IMR-90 (cell line): ENCODE data around the gene TMTC1. TPM values are rescaled to one million over a fixed set of nuclear protein-coding genes. Genes with fewer than 3 reads are reported as not detected.
A peak's percentile ranks its signal among the peaks of the same experiment; 100 is the strongest.

ENCODE experiments used
- ATAC-seq: fragments of 200-7000 bp; cut with Tn5 transposase; 2 replicates; pipeline ENCODE4 v1.9.1; 2020; ENCODE audit warnings: low read depth, mild to moderate bottlenecking, moderate library complexity
- BruUV-seq: library from RNA; stranded (reverse); fragments of 400-500 nt; replicated peaks from 2 replicates; lab custom pipeline; 2021; lab: Mats Ljungman, UMichigan
- CTCF ChIA-PET: fragments of 300-600 bp; formaldehyde crosslinking; extraction: SDS; loops from one replicate; lab custom pipeline; 2021; ENCODE audit warnings: antibody characterized with exemption; lab: Yijun Ruan, JAX
- POLR2A ChIA-PET: fragments of 300-600 bp; sonication (Branson Sonifier 250); formaldehyde crosslinking; loops from one replicate; lab custom pipeline; 2022; ENCODE audit warnings: antibody characterized with exemption; ENCODE audit not compliant: unreplicated experiment; lab: Charles Lee
- DNase-seq: peaks from one replicate; pipeline ENCODE4 v3.0.0; 2013
- H2AFZ ChIP-seq: replicated peaks from 2 replicates; pipeline ENCODE3; 2013; ENCODE audit warnings: low read length, mild to moderate bottlenecking; ENCODE audit not compliant: poor library complexity
- H2AK5ac ChIP-seq: 2 replicates; pipeline ENCODE4 v1.6.1; 2013; ENCODE audit warnings: low read depth, low read length, inconsistent platforms
- H2AK9ac ChIP-seq: replicated peaks from 2 replicates; pipeline ENCODE3; 2013; ENCODE audit warnings: mild to moderate bottlenecking, low read depth, low read length, moderate library complexity; ENCODE audit not compliant: poor library complexity
- H2BK120ac ChIP-seq: 2 replicates; pipeline ENCODE4 v1.6.1; 2013; ENCODE audit warnings: low read depth, low read length, inconsistent platforms
- H2BK15ac ChIP-seq: 3 replicates; pipeline ENCODE4 v1.6.1; 2013; ENCODE audit warnings: low read depth, low read length, inconsistent platforms
- H2BK20ac ChIP-seq: 2 replicates; pipeline ENCODE4 v1.6.1; 2013; ENCODE audit warnings: low read depth, mild to moderate bottlenecking, inconsistent platforms, low read length, moderate library complexity
- H2BK5ac ChIP-seq: 2 replicates; pipeline ENCODE4 v1.6.1; 2013; ENCODE audit warnings: mild to moderate bottlenecking, low read depth, low read length, inconsistent platforms; ENCODE audit not compliant: poor library complexity, severe bottlenecking
- H3K14ac ChIP-seq: replicated peaks from 2 replicates; pipeline ENCODE4 v1.6.1; 2013; ENCODE audit warnings: low read depth, low read length, inconsistent platforms
- H3K18ac ChIP-seq: 2 replicates; pipeline ENCODE4 v1.6.1; 2013; ENCODE audit warnings: low read depth, low read length, control low read depth
- H3K23ac ChIP-seq: 2 replicates; pipeline ENCODE4 v1.6.1; 2013; ENCODE audit warnings: low read depth, low read length, inconsistent platforms
- H3K27ac ChIP-seq: 2 replicates; pipeline ENCODE4 v1.5.1; 2013; ENCODE audit warnings: mild to moderate bottlenecking, control low read depth, low read length; ENCODE audit not compliant: insufficient read depth
- H3K27me3 ChIP-seq: 2 replicates; pipeline ENCODE4 v1.6.1; 2013; ENCODE audit warnings: low read length; ENCODE audit not compliant: control insufficient read depth, insufficient read depth
- H3K36me3 ChIP-seq: 2 replicates; pipeline ENCODE4 v1.6.1; 2013; ENCODE audit warnings: low read length, mixed read lengths; ENCODE audit not compliant: control insufficient read depth, insufficient read depth
- H3K4ac ChIP-seq: 2 replicates; pipeline ENCODE4 v1.6.1; 2013; ENCODE audit warnings: low read depth, low read length, inconsistent platforms
- H3K4me1 ChIP-seq: 2 replicates; pipeline ENCODE4 v1.6.1; 2013; ENCODE audit warnings: low read length, mixed read lengths; ENCODE audit not compliant: control insufficient read depth, insufficient read depth
- H3K4me2 ChIP-seq: 2 replicates; pipeline ENCODE4 v1.6.1; 2013; ENCODE audit warnings: low read depth, mild to moderate bottlenecking, control low read depth, low read length, moderate library complexity
- H3K4me3 ChIP-seq: 2 replicates; pipeline ENCODE4 v1.5.1; 2013; ENCODE audit warnings: low read depth, mild to moderate bottlenecking, control low read depth, low read length, moderate library complexity; ENCODE audit not compliant: insufficient read depth
- H3K56ac ChIP-seq: 2 replicates; pipeline ENCODE4 v1.6.1; 2013; ENCODE audit warnings: low read length, inconsistent platforms; ENCODE audit not compliant: insufficient read depth; ENCODE audit errors: extremely low read depth
- H3K79me1 ChIP-seq, 2 experiments: 2 replicates each; pipeline ENCODE4 v1.6.1; 2013; ENCODE audit warnings: low read length in 2 of 2, inconsistent platforms in 1 of 2, low read depth in 1 of 2
- H3K9ac ChIP-seq: 2 replicates; pipeline ENCODE4 v1.6.1; 2013; ENCODE audit warnings: low read depth, low read length, control low read depth
- H3K9me1 ChIP-seq: 2 replicates; pipeline ENCODE4 v1.6.1; 2013; ENCODE audit warnings: low read length, inconsistent platforms; ENCODE audit not compliant: insufficient read depth
- H3K9me3 ChIP-seq: 2 replicates; pipeline ENCODE4 v1.6.1; 2013; ENCODE audit warnings: low read length; ENCODE audit not compliant: control insufficient read depth, insufficient read depth
- H4K20me1 ChIP-seq: 2 replicates; pipeline ENCODE4 v1.6.1; 2013; ENCODE audit warnings: low read length, inconsistent platforms; ENCODE audit not compliant: insufficient read depth
- H4K5ac ChIP-seq: 2 replicates; pipeline ENCODE4 v1.6.1; 2013; ENCODE audit warnings: mild to moderate bottlenecking, low read depth, low read length, control low read depth
- H4K8ac ChIP-seq, 2 experiments: 2 replicates each; pipeline ENCODE4 v1.6.1; 2013; ENCODE audit warnings: low read depth in 2 of 2, low read length in 2 of 2, control low read depth in 1 of 2, inconsistent platforms in 1 of 2
- H4K91ac ChIP-seq: 2 replicates; pipeline ENCODE4 v1.6.1; 2013; ENCODE audit warnings: low read depth, low read length, inconsistent platforms; ENCODE audit not compliant: insufficient read depth
- BHLHE40 ChIP-seq: fragments of 150-350 bp; IDR thresholded peaks from 2 replicates; pipeline ENCODE4 v1.6.1; 2016; ENCODE audit warnings: mild to moderate bottlenecking, low read depth, low read length
- CHD1 ChIP-seq: IDR thresholded peaks from 2 replicates; pipeline ENCODE4 v1.6.1; 2012; ENCODE audit warnings: low read depth, low read length, improper control_type of control experiment
- CTCF ChIP-seq: conservative IDR thresholded peaks from 2 replicates; pipeline ENCODE4 v1.5.1; 2012; ENCODE audit warnings: mild to moderate bottlenecking, low read depth, low read length, improper control_type of control experiment
- FOS ChIP-seq: fragments of 150-350 bp; IDR thresholded peaks from 2 replicates; pipeline ENCODE4 v1.6.1; 2016; ENCODE audit warnings: low read depth, low read length
- MAFK ChIP-seq: IDR thresholded peaks from 2 replicates; pipeline ENCODE4 v1.6.1; 2012; ENCODE audit warnings: low read depth, low read length, improper control_type of control experiment
- MAZ ChIP-seq: IDR thresholded peaks from 2 replicates; pipeline ENCODE4 v1.6.1; 2012; ENCODE audit warnings: low read depth, mild to moderate bottlenecking, low read length, improper control_type of control experiment, moderate library complexity, borderline replicate concordance
- MXI1 ChIP-seq: IDR thresholded peaks from 2 replicates; pipeline ENCODE4 v1.6.1; 2012; ENCODE audit warnings: low read depth, mild to moderate bottlenecking, low read length, moderate library complexity, borderline replicate concordance
- NFE2L2 ChIP-seq: fragments of 150-350 bp; IDR thresholded peaks from 2 replicates; pipeline ENCODE4 v1.6.1; 2016; ENCODE audit warnings: low read depth, mild to moderate bottlenecking, low read length
- POLR2A ChIP-seq: IDR thresholded peaks from 2 replicates; pipeline ENCODE4 v1.6.1; 2012; ENCODE audit warnings: mild to moderate bottlenecking, low read depth, low read length
- RAD21 ChIP-seq: IDR thresholded peaks from 2 replicates; pipeline ENCODE4 v1.6.1; 2012; ENCODE audit warnings: low read length, improper control_type of control experiment
- RCOR1 ChIP-seq: IDR thresholded peaks from 2 replicates; pipeline ENCODE4 v1.6.1; 2012; ENCODE audit warnings: mild to moderate bottlenecking, low read length, improper control_type of control experiment; ENCODE audit not compliant: insufficient replicate concordance
- SMC3 ChIP-seq: fragments of 150-350 bp; IDR thresholded peaks from 2 replicates; pipeline ENCODE4 v1.6.1; 2016; ENCODE audit warnings: low read depth, mild to moderate bottlenecking, antibody characterized with exemption, low read length, moderate library complexity
- WGBS, 2 experiments: methylation state at CpG; one replicate each; pipeline versions ENCODE4 v1.1.5 to v1.1.7; 2013; ENCODE audit warnings: missing lambda C conversion rate in 2 of 2; ENCODE audit not compliant: insufficient read length in 1 of 2; ENCODE audit errors: extremely low coverage in 2 of 2; 5-methylcytosine and 5-hydroxymethylcytosine counted together
- dilution Hi-C: fragments of 300-500 bp; cut with HindIII; formaldehyde crosslinking; loops from one replicate; pipeline ENCODE4 v1.14.3; 2018; ENCODE audit warnings: low sequenced_read_pairs; ENCODE audit not compliant: unreplicated experiment
- in situ Hi-C: fragments of 300-500 bp; cut with MboI; formaldehyde crosslinking; loops from 3 replicates; pipeline ENCODE4 v1.14.3; 2019; ENCODE audit warnings: low sequenced_read_pairs, inconsistent platforms, mixed read lengths
- intact Hi-C: fragments of 100-400 bp; cut with micrococcal nuclease; formaldehyde crosslinking; loops from 2 replicates; pipeline ENCODE4 v1.10.0; 2022
- polyA plus RNA-seq, 3 experiments: library from polyadenylated mRNA; depleted of rRNA; stranded (reverse); fragments of >200 nt; gene quantifications; 2 replicates each; pipeline ENCODE4 v1.2.3, GENCODE V29; 2012; ENCODE audit warnings: low replicate concordance in 1 of 3
- total RNA-seq: library from RNA; depleted of rRNA; stranded (reverse); fragments of >200 nt; gene quantifications from 2 replicates; pipeline ENCODE4 v1.2.3, GENCODE V29; 2012

The TMTC1 gene
- total and polyA plus RNA-seq, 2 of the 4 experiments (the other 2 are of a cell fraction) = 12.5 to 36.4 TPM

- peak; percentile 87 for ATAC-seq
- intact Hi-C loops (no loop called here), dilution Hi-C loops (no loop called here), in situ Hi-C loops (no loop called here)
- Histone ChIP-seq H4K8ac (no peak overlapping the region; a peak in 1 of 4 replicates), H3K14ac (peak overlapping the region; percentile 5; the same call in 1 of the 2 replicates), H3K23ac (peak overlapping the region; percentile 17; the same call in 1 of the 2 replicates), H2AFZ (peak overlapping the region; percentile 35), H3K27ac (peak overlapping the region; percentile 60), H2AK9ac (peak overlapping the region; percentile 17), H3K18ac (no peak overlapping the region), H3K36me3 (peaks cover 5% of the 10 kb centered on the region; the same call in 1 of the 2 replicates), H3K9me1 (peaks cover 7% of the 10 kb centered on the region; the same call in 1 of the 2 replicates), H2AK5ac (peak overlapping the region; percentile 35; the same call in 1 of the 2 replicates), H4K5ac (no peak overlapping the region), H3K27me3 (no peaks in the 10 kb centered on the region), H2BK20ac (peak overlapping the region; percentile 69), H3K4me2 (peak overlapping the region; percentile 65), H3K4me3 (no peak overlapping the region), H3K9me3 (no peaks in the 10 kb centered on the region), H3K4me1 (peaks cover 10% of the 10 kb centered on the region), H2BK5ac (peak overlapping the region; percentile 61), H4K91ac (peak overlapping the region; percentile 16; the same call in 1 of the 2 replicates), H3K4ac (peak overlapping the region; percentile 42), H3K9ac (no peak overlapping the region), H3K56ac (peak overlapping the region; percentile 58; the same call in 1 of the 2 replicates), H2BK15ac (no peak overlapping the region), H3K79me1 (peaks cover 0 to 25% of the 10 kb centered on the region in 2 experiments; a peak in 2 of 4 replicates), H2BK120ac (peak overlapping the region; percentile 64), H4K20me1 (no peaks in the 10 kb centered on the region)
- DNase-seq = peak; percentile 70
- no peak for TF ChIP-seq SMC3
- TF ChIP-seq RAD21 = no peak
- no peak for TF ChIP-seq POLR2A
- TF ChIP-seq NFE2L2 = no peak
- TF ChIP-seq CTCF = no peak
- no peak for TF ChIP-seq MXI1
- no peak for TF ChIP-seq MAFK
- TF ChIP-seq CHD1 = no peak
- TF ChIP-seq MAZ = no peak
- no peak for TF ChIP-seq FOS
- no peak for TF ChIP-seq BHLHE40
- no peak for TF ChIP-seq RCOR1
- POLR2A ChIA-PET = no interaction called here
- WGBS, 2 experiments = no CpG with 5 or more reads among the region's 6 CpGs
- CTCF ChIA-PET = interaction anchor here (0.6 to 1.1 kb wide), 2 partner anchors 21 to 71 kb away, joined by 3 to 7 read pairs; no protein-coding TSS in a partner anchor
- no TSS peak for BruUV-seq
Measured at GRCh38 chr12:29725587-29726320, 58.0 kb downstream of the TMTC1 start.
